PC-3 (cell line): ENCODE measurements around the gene PCSK9.
"Not testable (repeated sequence)": the region's sequence is repeated elsewhere in the genome, so short reads cannot be mapped to it uniquely, and the experiment has no call there.

Experiments
- EZH2 ChIP-seq: fragments of 300-600 bp; sonication (generic); IDR thresholded peaks from one replicate; pipeline ENCODE4 v1.6.1; 2017; ENCODE audit warnings: antibody characterized with exemption, mild to moderate bottlenecking, low read length; ENCODE audit not compliant: unreplicated experiment
- EZH2phosphoT487 ChIP-seq: fragments of 300-600 bp; sonication (generic); IDR thresholded peaks from 2 replicates; pipeline ENCODE4 v1.6.1; 2018; ENCODE audit warnings: mild to moderate bottlenecking, antibody characterized with exemption, low read length, borderline replicate concordance
- TF ChIP-seq, protein P1 (sequence below): fragments of 300-600 bp; sonication (generic); conservative IDR thresholded peaks from 2 replicates; pipeline ENCODE4 v1.5.1; 2017; ENCODE audit warnings: antibody characterized with exemption, low read depth, mild to moderate bottlenecking, low read length

DNA sequence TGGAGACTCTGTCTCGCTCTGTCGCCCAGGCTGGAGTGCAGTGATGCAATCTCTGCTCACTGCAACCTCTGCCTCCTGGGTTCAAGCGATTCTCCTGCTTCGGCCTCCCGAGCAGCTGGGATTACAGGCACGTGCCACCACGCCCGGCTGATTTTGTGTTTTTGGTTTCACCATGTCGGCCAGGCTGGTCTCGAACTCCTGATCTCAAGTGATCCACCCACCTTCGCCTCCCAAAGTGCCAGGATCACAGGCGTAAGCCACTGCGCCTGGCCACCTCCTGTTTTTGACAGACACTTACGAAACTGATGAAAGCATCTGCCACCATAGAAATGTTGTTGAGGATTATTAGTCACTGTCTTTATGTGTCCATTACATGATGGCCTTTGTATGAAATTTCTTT lies 69.7 kb downstream of the PCSK9 start:
- TF ChIP-seq, protein P1, sequence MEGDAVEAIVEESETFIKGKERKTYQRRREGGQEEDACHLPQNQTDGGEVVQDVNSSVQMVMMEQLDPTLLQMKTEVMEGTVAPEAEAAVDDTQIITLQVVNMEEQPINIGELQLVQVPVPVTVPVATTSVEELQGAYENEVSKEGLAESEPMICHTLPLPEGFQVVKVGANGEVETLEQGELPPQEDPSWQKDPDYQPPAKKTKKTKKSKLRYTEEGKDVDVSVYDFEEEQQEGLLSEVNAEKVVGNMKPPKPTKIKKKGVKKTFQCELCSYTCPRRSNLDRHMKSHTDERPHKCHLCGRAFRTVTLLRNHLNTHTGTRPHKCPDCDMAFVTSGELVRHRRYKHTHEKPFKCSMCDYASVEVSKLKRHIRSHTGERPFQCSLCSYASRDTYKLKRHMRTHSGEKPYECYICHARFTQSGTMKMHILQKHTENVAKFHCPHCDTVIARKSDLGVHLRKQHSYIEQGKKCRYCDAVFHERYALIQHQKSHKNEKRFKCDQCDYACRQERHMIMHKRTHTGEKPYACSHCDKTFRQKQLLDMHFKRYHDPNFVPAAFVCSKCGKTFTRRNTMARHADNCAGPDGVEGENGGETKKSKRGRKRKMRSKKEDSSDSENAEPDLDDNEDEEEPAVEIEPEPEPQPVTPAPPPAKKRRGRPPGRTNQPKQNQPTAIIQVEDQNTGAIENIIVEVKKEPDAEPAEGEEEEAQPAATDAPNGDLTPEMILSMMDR, result not testable (repeated sequence)
- not testable (repeated sequence) for TF ChIP-seq EZH2, EZH2phosphoT487
